Activated gamma-delta T cell (primary cell): ENCODE data around the gene AAGAB.

Experiments
- DNase-seq: peaks from one replicate; lab custom pipeline; 2025; lab: John Stamatoyannopoulos, UW

The AAGAB gene

DNA sequence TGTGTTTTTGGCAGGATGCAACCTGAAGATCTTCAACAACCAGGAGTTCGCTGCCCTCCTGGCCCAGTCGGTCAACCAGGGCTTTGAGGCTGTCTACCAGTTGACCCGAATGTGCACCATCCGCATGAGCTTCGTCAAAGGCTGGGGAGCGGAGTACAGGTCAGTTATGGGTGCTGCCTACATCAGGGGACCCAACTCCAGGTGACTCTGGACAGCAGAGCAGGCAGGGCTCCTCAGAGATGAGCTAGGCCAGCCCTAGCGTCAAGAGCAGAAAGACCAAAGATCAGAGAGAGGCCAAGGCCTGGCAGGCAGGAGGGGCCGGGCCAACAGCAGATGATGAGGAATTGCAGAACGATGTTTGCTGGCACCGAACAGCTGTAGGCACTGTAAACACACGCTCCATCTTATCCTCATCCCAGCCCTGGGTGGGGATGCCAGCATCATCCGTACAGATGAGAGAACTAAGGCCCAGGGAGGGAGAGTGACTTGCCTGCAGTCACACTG is 67.1 kb downstream of the AAGAB start:
- no peak for DNase-seq

DNA sequence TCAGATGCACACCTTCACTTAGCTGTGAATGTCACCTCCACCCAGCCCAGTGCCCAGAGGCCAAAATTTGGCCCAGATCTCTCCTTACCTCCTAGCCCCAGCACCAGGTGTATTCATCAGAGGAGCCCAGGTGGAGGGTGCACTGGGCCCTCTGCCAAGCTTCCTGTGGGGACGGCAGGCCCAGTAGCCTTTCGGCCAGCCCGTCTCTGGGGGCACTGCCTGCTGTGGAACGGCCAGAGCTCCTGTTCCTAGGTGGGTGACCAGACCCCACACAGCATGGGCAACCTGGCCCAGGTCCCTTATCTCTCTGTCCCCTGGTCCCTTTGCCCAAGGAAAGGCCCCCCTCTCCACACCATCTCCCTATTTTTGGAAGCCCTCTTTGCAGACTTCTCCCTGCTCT is 67.8 kb downstream of the AAGAB start:
- no peak for DNase-seq

DNA sequence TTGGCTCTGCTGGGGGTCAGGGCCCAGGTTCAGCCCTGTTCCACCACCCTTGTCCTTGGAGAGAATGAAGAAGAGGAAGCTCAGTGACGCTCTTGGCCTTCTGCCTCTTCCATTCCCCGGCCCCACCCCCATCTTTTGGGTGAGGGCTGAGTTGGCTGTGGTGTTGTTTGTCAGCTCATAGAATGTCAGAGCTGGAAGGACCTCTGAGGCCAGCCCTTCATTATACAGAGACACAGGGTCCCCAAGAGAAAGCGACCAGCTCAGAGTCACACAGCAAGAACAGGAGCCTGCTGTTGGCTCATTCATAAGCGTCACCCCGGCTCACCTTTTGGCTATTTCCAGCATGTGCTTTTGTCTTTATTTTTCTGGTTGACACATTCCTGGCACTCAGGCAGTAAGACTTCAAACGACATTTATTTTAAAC is 68.2 kb downstream of the AAGAB start:
- DNase-seq: no peak

GRCh38 chr15:67185621-67186225 is 68.7 kb downstream of the AAGAB start:
- DNase-seq: no peak

GRCh38 chr15:67185051-67185450 is 69.4 kb downstream of the AAGAB start:
- DNase-seq: no peak

DNA sequence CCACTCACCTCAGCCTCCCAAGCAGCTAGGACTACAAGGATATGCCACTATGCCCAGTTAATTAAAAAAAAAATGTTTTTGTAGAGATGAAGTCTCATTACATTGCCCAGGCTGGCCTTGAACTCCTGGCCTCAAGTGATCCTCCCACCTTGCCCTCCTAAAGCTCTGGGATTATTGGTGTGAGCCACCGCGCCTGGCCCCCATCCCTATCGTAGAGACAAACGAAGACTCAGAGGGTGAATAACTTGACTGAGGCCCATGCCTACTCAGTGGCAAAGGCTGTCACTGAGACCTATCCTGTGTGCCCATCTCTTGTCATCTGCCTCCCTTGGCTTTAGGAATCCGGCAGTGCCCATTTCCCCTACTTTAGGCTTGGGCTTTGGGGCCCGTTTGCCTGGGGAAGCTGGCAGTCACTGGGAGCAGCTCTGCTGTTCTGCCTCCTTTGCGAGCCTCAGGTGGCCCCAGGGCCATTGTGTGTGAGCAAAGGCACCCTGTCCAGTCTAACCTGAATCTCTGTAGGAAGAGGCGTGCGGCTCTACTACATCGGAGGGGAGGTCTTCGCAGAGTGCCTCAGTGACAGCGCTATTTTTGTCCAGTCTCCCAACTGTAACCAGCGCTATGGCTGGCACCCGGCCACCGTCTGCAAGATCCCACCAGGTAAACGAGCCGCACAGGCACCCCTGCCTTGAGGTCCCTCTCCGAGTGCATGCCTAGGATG is 70.1 kb downstream of the AAGAB start:
- no peak for DNase-seq

DNA sequence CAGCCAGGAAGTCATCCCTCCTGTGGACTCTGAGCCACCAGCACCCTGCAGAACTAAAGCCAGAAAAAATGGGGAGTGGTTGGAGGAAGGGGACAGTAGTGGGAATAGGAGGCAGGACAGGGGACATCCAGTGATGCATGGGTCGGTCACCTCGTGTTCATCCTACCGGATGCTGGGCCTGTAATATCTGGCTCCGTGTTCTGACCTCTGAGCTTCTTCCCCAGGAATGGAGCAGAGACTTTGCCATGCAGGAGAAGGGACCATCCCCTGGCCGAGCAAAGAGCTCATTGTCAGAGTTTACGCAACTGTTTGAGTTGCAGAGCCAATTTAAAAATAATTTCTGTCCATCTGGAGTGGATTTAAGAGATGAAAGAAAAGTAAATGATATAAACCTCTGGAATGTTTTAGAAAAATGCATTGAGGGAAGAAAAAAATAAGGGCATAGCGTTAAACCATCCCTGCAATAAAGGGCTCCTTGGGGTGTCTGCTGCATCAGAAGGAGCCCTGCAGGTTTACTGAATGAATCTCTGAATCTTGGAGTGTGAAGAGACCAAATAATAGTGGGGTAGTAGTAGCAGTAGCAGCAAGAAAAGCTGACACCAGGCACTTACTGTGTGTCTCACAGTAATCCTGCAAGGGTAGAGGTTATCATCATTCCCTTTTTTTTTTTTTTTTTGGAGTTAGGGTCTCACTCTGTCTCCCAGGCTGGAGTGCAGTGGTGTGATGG is 70.9 kb downstream of the AAGAB start:
- DNase-seq: no peak

GRCh38 chr15:67181221-67181639 is 73.2 kb downstream of the AAGAB start:
- no peak for DNase-seq

GRCh38 chr15:67180514-67181191 is 73.8 kb downstream of the AAGAB start:
- no peak for DNase-seq

GRCh38 chr15:67180035-67180434 is 74.4 kb downstream of the AAGAB start:
- no peak for DNase-seq

DNA sequence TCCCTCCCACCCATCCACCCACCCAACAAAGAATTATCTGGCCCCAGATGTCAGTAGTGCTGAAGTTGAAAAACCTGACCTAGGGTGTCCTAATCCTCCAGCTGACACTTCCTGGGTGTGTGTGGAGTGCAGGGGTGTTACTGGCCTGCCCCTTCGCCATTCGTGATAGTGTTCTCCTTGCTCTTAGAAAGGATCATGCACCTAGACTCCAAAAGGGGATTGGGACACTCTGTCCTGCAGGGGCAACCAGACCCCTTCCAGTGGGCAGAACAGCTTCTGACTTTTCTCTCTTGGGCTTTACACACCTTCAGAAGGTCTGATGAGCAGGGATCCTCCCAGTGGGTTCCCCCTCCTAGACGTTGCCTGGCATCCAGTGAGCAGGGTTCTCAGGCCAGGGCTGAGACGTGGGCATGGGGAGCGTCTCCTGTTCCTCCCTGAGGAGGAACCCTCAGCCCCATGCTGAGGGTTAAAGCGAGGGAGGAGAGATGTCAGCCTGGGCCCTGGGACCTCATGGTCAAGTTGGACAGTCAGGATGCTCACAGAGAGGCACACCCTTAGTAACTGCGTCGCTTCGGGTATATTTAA is 75.0 kb downstream of the AAGAB start:
- DNase-seq: no peak

DNA sequence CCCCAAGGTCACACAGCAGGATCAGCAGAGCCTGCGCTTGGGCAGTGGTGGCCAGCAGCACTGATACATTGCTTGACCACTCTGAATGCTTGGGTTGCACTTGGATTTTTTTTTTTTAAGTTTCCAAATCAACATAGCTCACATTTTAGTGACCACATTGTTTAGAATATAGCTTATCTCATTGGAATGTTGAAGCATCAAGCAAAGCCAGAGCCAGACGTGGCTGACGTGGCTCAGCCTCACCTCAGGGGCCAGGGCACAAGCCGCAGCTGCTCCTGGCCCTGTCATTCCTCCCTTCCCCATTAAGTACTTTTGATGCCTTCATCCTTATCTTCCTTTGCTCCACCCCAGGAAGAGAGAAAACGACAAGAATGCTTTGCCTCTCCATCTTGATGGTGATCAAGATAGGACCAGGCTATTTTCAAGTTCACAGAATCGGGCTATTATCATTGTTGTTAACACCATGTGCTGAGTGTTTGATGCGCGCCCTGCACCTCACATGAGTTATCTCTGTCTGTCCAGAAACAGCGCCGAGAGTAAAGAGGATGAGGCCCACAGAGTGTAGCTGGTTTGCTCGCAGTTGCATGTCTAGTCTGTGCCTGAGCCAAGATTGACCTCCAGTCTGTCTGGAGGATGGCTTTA is 75.8 kb downstream of the AAGAB start:
- DNase-seq: no peak

DNA sequence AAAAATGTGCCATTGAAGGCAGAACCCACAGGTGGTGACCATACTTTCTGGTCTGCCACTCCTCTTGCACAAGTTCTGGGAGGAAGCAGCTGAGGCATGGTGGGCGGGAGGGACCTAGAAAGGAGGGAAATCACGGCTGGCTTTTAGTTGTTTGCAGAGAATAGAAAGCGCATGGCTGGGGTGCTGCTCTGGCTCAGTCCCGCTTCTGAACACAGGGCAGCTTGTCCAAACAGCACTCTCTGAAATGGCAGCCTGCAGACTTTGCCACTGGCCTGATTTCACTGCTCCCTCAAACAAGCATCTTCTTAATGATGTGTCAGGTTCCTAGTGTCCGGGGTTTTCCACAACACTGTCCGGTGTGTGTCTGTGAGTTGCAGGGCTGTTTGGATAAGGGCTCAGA is 76.7 kb downstream of the AAGAB start:
- no peak for DNase-seq

GRCh38 chr15:67176195-67176971 is 78.1 kb downstream of the AAGAB start:
- DNase-seq: no peak

- no peak for DNase-seq
These were observed 78.8 kb downstream of the AAGAB start for GRCh38 chr15:67175643-67176071.

DNA sequence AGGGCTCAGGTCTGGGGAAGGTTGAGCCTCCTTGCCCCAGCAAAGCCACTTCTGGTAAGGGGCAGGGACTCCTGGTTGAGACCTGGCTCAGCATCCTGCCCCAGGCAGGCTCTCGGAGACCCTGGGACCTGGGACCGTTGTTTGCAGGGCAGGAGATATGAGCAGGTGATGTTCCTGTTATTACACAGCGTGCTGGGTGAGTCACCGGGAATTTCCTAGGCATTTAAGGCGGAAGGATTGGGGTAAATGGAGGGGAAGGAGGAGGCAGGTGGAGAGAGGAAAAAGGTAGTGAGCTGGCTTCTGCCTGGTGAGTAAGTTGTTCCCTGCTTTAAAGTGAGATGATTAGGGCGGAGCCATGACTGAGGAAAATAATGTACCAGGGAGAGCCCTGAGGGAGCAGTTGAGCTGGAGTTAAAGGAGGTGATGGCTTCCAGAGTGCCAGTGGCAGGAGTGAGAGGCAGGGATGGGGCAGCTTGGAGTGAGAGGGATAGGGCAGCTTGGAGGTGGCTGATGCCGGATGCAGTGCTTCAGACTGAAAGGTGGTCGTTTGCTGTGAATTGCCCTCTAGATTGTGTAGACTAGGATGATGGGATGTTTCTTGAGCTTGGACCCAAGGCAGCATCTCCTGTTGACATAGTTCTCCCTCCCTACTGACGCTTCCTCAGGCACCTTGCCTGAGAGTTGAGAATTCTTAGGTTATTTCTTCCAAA is 79.4 kb downstream of the AAGAB start:
- DNase-seq: no peak

- DNase-seq: no peak
These were observed 80.0 kb downstream of the AAGAB start for GRCh38 chr15:67174446-67174845.

GRCh38 chr15:67173786-67174185 is 80.7 kb downstream of the AAGAB start:
- DNase-seq: no peak

DNA sequence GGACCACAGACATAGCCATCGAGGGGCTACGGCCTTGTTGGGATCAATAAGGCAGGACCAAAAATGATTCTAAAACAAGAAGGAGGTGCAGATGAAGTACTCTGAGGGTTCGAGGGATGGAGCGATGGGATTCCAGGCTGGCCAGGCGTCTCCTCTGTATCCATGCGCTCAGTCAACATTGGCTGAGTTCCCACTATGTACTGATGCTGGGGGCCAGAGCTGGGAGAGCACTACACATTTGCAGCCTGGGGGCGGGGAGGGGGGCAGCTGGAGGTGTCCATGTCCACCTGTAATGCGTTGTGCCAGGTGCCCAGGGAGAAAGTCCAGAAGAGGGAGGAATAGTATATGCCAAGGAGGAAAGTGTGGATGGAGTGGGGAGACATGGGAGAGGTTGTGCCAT is 81.5 kb downstream of the AAGAB start:
- no peak for DNase-seq

DNA sequence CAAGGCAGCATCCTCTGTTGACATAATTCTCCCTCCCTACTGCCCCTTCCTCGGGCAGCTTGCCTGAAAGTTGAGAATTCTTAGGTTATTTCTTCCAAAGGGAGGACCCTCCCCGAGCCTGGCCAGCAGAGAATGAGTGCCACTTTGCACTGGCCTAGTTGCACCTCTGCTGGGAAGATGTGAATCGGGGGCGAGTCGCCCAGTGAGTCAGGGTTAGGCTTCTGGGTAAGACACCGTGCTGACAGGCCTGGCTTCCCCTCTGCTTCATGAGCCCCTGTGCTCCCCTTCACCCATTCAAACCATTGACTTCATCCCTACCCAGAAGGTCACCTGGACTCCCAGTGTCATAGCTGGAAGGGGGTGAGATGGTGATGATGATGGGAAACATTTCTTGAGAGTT is 82.3 kb downstream of the AAGAB start:
- DNase-seq: no peak
